Measurements from ENCODE around the gene HTR4. TPM values are rescaled to one million over a fixed set of nuclear protein-coding genes. Genes with fewer than 3 reads are reported as not detected.

The HTR4 gene
- polyA plus RNA-seq, 3 donors = not detected

GRCh38 chr5:148626081-148626613 lies 28.2 kb downstream of the HTR4 start:
- intact Hi-C loops (cut with micrococcal nuclease) = no loop called here
- H3K4me2 ChIP-seq (replicated peaks; ENCODE audit: extremely low read depth, low read length, poor library complexity, severe bottlenecking) = no peak overlapping the region

GRCh38 chr5:148625250-148625649 lies 29.1 kb downstream of the HTR4 start:
- Histone ChIP-seq H2AFZ (ENCODE audit: insufficient read depth, low read depth, low read length, poor library complexity, severe bottlenecking) (no peak overlapping the region), H3K27me3 (ENCODE audit: control insufficient read depth in 2 of 2, insufficient read depth in 2 of 2, low read length in 2 of 2) (no peaks in the 10 kb centered on the region), H3K79me2 (ENCODE audit: insufficient read depth, low read length) (no peaks in the 10 kb centered on the region), H3K4me1 (ENCODE audit: control insufficient read depth in 1 of 2, insufficient read depth in 2 of 2, low read length in 2 of 2) (no peaks in the 10 kb centered on the region), H3K4me3 (replicated peaks in 1 of 3; ENCODE audit: low read depth in 2 of 3, low read length in 3 of 3) (no peak overlapping the region), H3K36me3 (replicated peaks in 1 of 2; ENCODE audit: control insufficient read depth in 1 of 2, insufficient read depth in 2 of 2, low read length in 2 of 2) (no peaks in the 10 kb centered on the region), H3K4me2 (replicated peaks; ENCODE audit: extremely low read depth, low read length, poor library complexity, severe bottlenecking) (no peak overlapping the region), H4K20me1 (ENCODE audit: insufficient read depth, low read length) (no peaks in the 10 kb centered on the region), H3K9ac (ENCODE audit: insufficient read depth, low read length, poor library complexity, severe bottlenecking) (no peak overlapping the region), H3K27ac (ENCODE audit: low read depth in 1 of 2, low read length in 2 of 2) (no peak overlapping the region), H3K9me3 (replicated peaks in 1 of 2; ENCODE audit: control insufficient read depth in 1 of 2, insufficient read depth in 1 of 2, low read length in 2 of 2) (no peaks in the 10 kb centered on the region)
- no peak overlapping the region for H3K4me3 Mint-ChIP-seq
- no peaks in the 10 kb centered on the region for H3K36me3 Mint-ChIP-seq
- 100% methylated on average over 2 of the region's 2 CpGs for WGBS (ENCODE audit: insufficient coverage)
- H3K27me3 Mint-ChIP-seq (ENCODE audit: low read depth in 3 of 3) = peaks cover 0 to 7% (median 3%) of the 10 kb centered on the region in 3 donors
- H3K27ac Mint-ChIP-seq = no peak overlapping the region
- TF ChIP-seq CTCF (IDR thresholded peaks at IDR 0.05) = no peak
- no peak for DNase-seq
- peaks cover 0 to 2% (median 0%) of the 10 kb centered on the region in 7 donors for H3K9me3 Mint-ChIP-seq
- intact Hi-C loops (cut with micrococcal nuclease) = no loop called here
- no peaks in the 10 kb centered on the region for H3K4me1 Mint-ChIP-seq

More at GRCh38 chr5:148626081-148626613, 28.2 kb downstream of the HTR4 start:
- Mint-ChIP-seq H3K27me3 (ENCODE audit: low read depth in 3 of 3) (peaks cover 0 to 7% (median 3%) of the 10 kb centered on the region in 3 donors), H3K4me3 (no peak overlapping the region), H3K27ac (no peak overlapping the region), H3K36me3 (no peaks in the 10 kb centered on the region), H3K9me3 (peaks cover 0 to 2% (median 0%) of the 10 kb centered on the region in 7 donors), H3K4me1 (no peaks in the 10 kb centered on the region)
- H4K20me1 ChIP-seq (ENCODE audit: insufficient read depth, low read length) = no peaks in the 10 kb centered on the region
- no peak overlapping the region for H3K4me3 ChIP-seq (replicated peaks in 1 of 3; ENCODE audit: low read depth in 2 of 3, low read length in 3 of 3)
- no peak for DNase-seq
- H3K4me1 ChIP-seq (ENCODE audit: control insufficient read depth in 1 of 2, insufficient read depth in 2 of 2, low read length in 2 of 2) = no peaks in the 10 kb centered on the region
- no peak overlapping the region for H2AFZ ChIP-seq (ENCODE audit: insufficient read depth, low read depth, low read length, poor library complexity, severe bottlenecking)
- no peaks in the 10 kb centered on the region for H3K79me2 ChIP-seq (ENCODE audit: insufficient read depth, low read length)
- no peaks in the 10 kb centered on the region for H3K9me3 ChIP-seq (replicated peaks in 1 of 2; ENCODE audit: control insufficient read depth in 1 of 2, insufficient read depth in 1 of 2, low read length in 2 of 2)
- no peaks in the 10 kb centered on the region for H3K36me3 ChIP-seq (replicated peaks in 1 of 2; ENCODE audit: control insufficient read depth in 1 of 2, insufficient read depth in 2 of 2, low read length in 2 of 2)
- H3K27ac ChIP-seq (ENCODE audit: low read depth in 1 of 2, low read length in 2 of 2) = no peak overlapping the region
- no CpG with 5 or more reads among the region's 3 CpGs for WGBS (ENCODE audit: insufficient coverage)
- no peak for TF ChIP-seq CTCF (IDR thresholded peaks at IDR 0.05)
- no peak overlapping the region for H3K9ac ChIP-seq (ENCODE audit: insufficient read depth, low read length, poor library complexity, severe bottlenecking)
- no peaks in the 10 kb centered on the region for H3K27me3 ChIP-seq (ENCODE audit: control insufficient read depth in 2 of 2, insufficient read depth in 2 of 2, low read length in 2 of 2)
